ENCODE measurements around the gene RGS12. TPM values are rescaled to one million over a fixed set of nuclear protein-coding genes. Genes with fewer than 3 reads are reported as not detected.
"Not testable (repeated sequence)": the region's sequence is repeated elsewhere in the genome, so short reads cannot be mapped to it uniquely, and the experiment has no call there.

The RGS12 gene
- total RNA-seq, 2 experiments from 2014 or later = 5.2 to 6.4 TPM

GRCh38 chr4:3299976-3300671 lies 7.3 kb downstream of the RGS12 start:
- H3K4me1 ChIP-seq (ENCODE audit: insufficient read depth, low read length, poor library complexity, severe bottlenecking) = peaks cover 20% of the 10 kb centered on the region
- H3K4me3 ChIP-seq (ENCODE audit: low read depth, low read length, poor library complexity, severe bottlenecking) = no peak overlapping the region
- POLR2A ChIA-PET = no interaction called here
- H3K36me3 ChIP-seq (ENCODE audit: insufficient read depth, low read length) = no peaks in the 10 kb centered on the region
- H3K9me2 ChIP-seq (ENCODE audit: insufficient read depth, low read length) = no peaks in the 10 kb centered on the region
- no TSS peak for BruUV-seq (replicated peaks)
- CTCF ChIA-PET (ENCODE audit: unreplicated experiment) = no interaction called here
- H3K4me2 ChIP-seq (ENCODE audit: low read length) = no peak overlapping the region
- intact Hi-C loops (cut with micrococcal nuclease; ENCODE audit: unreplicated experiment) = no loop called here
- TF ChIP-seq CTCF (conservative IDR thresholded peaks at IDR 0.05; ENCODE audit: low read length) (no peak), EZH2phosphoT487 (IDR thresholded peaks at IDR 0.05; ENCODE audit: borderline replicate concordance, low read depth, low read length) (no peak)
- H3K9me3 ChIP-seq (ENCODE audit: low read length) = no peaks in the 10 kb centered on the region
- no peak overlapping the region for H2AFZ ChIP-seq (ENCODE audit: low read length)
- no peaks in the 10 kb centered on the region for H4K20me1 ChIP-seq (ENCODE audit: insufficient read depth, low read length)
- DNase-seq (ENCODE audit: low spot score) = no peak
- H3K79me2 ChIP-seq (ENCODE audit: insufficient read depth, low read depth, low read length) = no peaks in the 10 kb centered on the region
- no peak overlapping the region for H3K27ac ChIP-seq (ENCODE audit: low read depth, low read length, poor library complexity, severe bottlenecking)

GRCh38 chr4:3300882-3301281 lies 8.1 kb downstream of the RGS12 start:
- peaks cover 27% of the 10 kb centered on the region for H3K4me1 ChIP-seq (ENCODE audit: insufficient read depth, low read length, poor library complexity, severe bottlenecking)
- CTCF ChIA-PET (ENCODE audit: unreplicated experiment) = not testable (repeated sequence)

GRCh38 chr4:3301450-3302172 lies 8.8 kb downstream of the RGS12 start:
- Histone ChIP-seq H2AFZ (ENCODE audit: low read length) (no peak overlapping the region), H3K27ac (ENCODE audit: low read depth, low read length, poor library complexity, severe bottlenecking) (no peak overlapping the region), H3K9me3 (ENCODE audit: low read length) (no peaks in the 10 kb centered on the region), H3K4me1 (ENCODE audit: insufficient read depth, low read length, poor library complexity, severe bottlenecking) (peaks cover 29% of the 10 kb centered on the region), H3K79me2 (ENCODE audit: insufficient read depth, low read depth, low read length) (no peaks in the 10 kb centered on the region), H3K4me2 (ENCODE audit: low read length) (no peak overlapping the region), H4K20me1 (ENCODE audit: insufficient read depth, low read length) (no peaks in the 10 kb centered on the region), H3K9me2 (ENCODE audit: insufficient read depth, low read length) (no peaks in the 10 kb centered on the region), H3K36me3 (ENCODE audit: insufficient read depth, low read length) (no peaks in the 10 kb centered on the region), H3K4me3 (ENCODE audit: low read depth, low read length, poor library complexity, severe bottlenecking) (no peak overlapping the region)
- intact Hi-C loops (cut with micrococcal nuclease; ENCODE audit: unreplicated experiment) = no loop called here
- BruUV-seq (replicated peaks) = no TSS peak
- no peak for DNase-seq (ENCODE audit: low spot score)
- TF ChIP-seq CTCF (conservative IDR thresholded peaks at IDR 0.05; ENCODE audit: low read length) (no peak), EZH2phosphoT487 (IDR thresholded peaks at IDR 0.05; ENCODE audit: borderline replicate concordance, low read depth, low read length) (no peak)
- POLR2A ChIA-PET = no interaction called here
- CTCF ChIA-PET (ENCODE audit: unreplicated experiment) = no interaction called here

More at GRCh38 chr4:3300882-3301281, 8.1 kb downstream of the RGS12 start:
- H3K4me2 ChIP-seq (ENCODE audit: low read length); DNase-seq (ENCODE audit: low spot score); H3K9me2 ChIP-seq (ENCODE audit: insufficient read depth, low read length); BruUV-seq (replicated peaks); H2AFZ ChIP-seq (ENCODE audit: low read length); H3K27ac ChIP-seq (ENCODE audit: low read depth, low read length, poor library complexity, severe bottlenecking); intact Hi-C loops (cut with micrococcal nuclease; ENCODE audit: unreplicated experiment); H3K36me3 ChIP-seq (ENCODE audit: insufficient read depth, low read length); H4K20me1 ChIP-seq (ENCODE audit: insufficient read depth, low read length); H3K9me3 ChIP-seq (ENCODE audit: low read length); H3K79me2 ChIP-seq (ENCODE audit: insufficient read depth, low read depth, low read length); POLR2A ChIA-PET; H3K4me3 ChIP-seq (ENCODE audit: low read depth, low read length, poor library complexity, severe bottlenecking): not testable (repeated sequence)
